WTC11 (cell line): ENCODE measurements around the gene UBP1. TPM values are rescaled to one million over a fixed set of nuclear protein-coding genes. Genes with fewer than 3 reads are reported as not detected.

Experiments
- ATAC-seq: fragments of 200-7000 bp; cut with Tn5 transposase; 2 replicates; pipeline ENCODE4 v1.10.0; 2021; ENCODE audit warnings: mild to moderate bottlenecking, moderate library complexity
- CTCF ChIA-PET: fragments of 300-600 bp; sonication (Branson Sonifier 250); formaldehyde crosslinking; loops from one replicate; lab custom pipeline; 2021; ENCODE audit warnings: antibody characterized with exemption; lab: Charles Lee
- POLR2A ChIA-PET: fragments of 350-600 bp; sonication (Branson Sonifier 250); formaldehyde crosslinking; loops from one replicate; lab custom pipeline; 2021; ENCODE audit warnings: antibody characterized with exemption; lab: Charles Lee
- DNase-seq: peaks from one replicate; pipeline ENCODE4 v3.0.0; 2021; ENCODE audit warnings: low spot score
- H3K27ac Mint-ChIP-seq: 2 replicates; pipeline ENCODE4 v1.8.0; 2021; ENCODE audit warnings: mixed read lengths
- H3K27me3 Mint-ChIP-seq: 2 replicates; pipeline ENCODE4 v1.8.0; 2021; ENCODE audit warnings: low read depth, mild to moderate bottlenecking, moderate library complexity, mixed read lengths
- H3K36me3 Mint-ChIP-seq: 2 replicates; pipeline ENCODE4 v1.8.0; 2021; ENCODE audit warnings: mixed read lengths
- H3K4me1 Mint-ChIP-seq: 2 replicates; pipeline ENCODE4 v1.8.0; 2022; ENCODE audit warnings: mixed read lengths
- H3K4me3 Mint-ChIP-seq: 2 replicates; pipeline ENCODE4 v1.8.0; 2021; ENCODE audit warnings: mild to moderate bottlenecking, moderate library complexity, mixed read lengths
- H3K9me3 Mint-ChIP-seq: 2 replicates; pipeline ENCODE4 v1.8.0; 2021; ENCODE audit warnings: mixed read lengths
- ATF1 ChIP-seq: sonication (generic); formaldehyde crosslinking; IDR thresholded peaks from 2 replicates; pipeline ENCODE4 v1.8.1; 2023; ENCODE audit warnings: mild to moderate bottlenecking, moderate library complexity, missing genetic modification reagents
- CBFB ChIP-seq: sonication (generic); formaldehyde crosslinking; IDR thresholded peaks from 2 replicates; pipeline ENCODE4 v1.8.1; 2022; ENCODE audit warnings: mild to moderate bottlenecking, low read depth, missing genetic modification reagents
- EMX1 ChIP-seq: fragments of 250-450 bp; sonication (Bioruptor Pico); IDR thresholded peaks from 2 replicates; pipeline ENCODE4 v1.8.0; 2021; ENCODE audit warnings: mild to moderate bottlenecking
- ETV6 ChIP-seq: sonication (generic); formaldehyde crosslinking; IDR thresholded peaks from 2 replicates; pipeline ENCODE4 v1.8.1; 2022; ENCODE audit warnings: mild to moderate bottlenecking, missing genetic modification reagents
- GABPB1 ChIP-seq: sonication (generic); formaldehyde crosslinking; IDR thresholded peaks from 2 replicates; pipeline ENCODE4 v1.8.1; 2023; ENCODE audit warnings: mild to moderate bottlenecking, missing genetic modification reagents
- JAZF1 ChIP-seq: fragments of 250-450 bp; sonication (Bioruptor Pico); IDR thresholded peaks from 2 replicates; pipeline ENCODE4 v1.9.0; 2021; ENCODE audit warnings: moderate library complexity, mild to moderate bottlenecking, inconsistent platforms
- MYBL2 ChIP-seq: sonication (generic); formaldehyde crosslinking; IDR thresholded peaks from 2 replicates; pipeline ENCODE4 v1.8.1; 2023; ENCODE audit warnings: mild to moderate bottlenecking, moderate library complexity, missing genetic modification reagents
- NFE2L1 ChIP-seq: sonication (generic); formaldehyde crosslinking; IDR thresholded peaks from 2 replicates; pipeline ENCODE4 v1.8.1; 2023; ENCODE audit warnings: missing genetic modification reagents
- NFYB ChIP-seq: sonication (generic); formaldehyde crosslinking; conservative IDR thresholded peaks from 2 replicates; pipeline ENCODE4 v1.8.0; 2022; ENCODE audit warnings: low read depth, missing genetic modification reagents
- NR2C2 ChIP-seq: sonication (generic); formaldehyde crosslinking; IDR thresholded peaks from 2 replicates; pipeline ENCODE4 v1.8.0; 2022; ENCODE audit warnings: mild to moderate bottlenecking, missing genetic modification reagents
- SMAD3 ChIP-seq: sonication (generic); formaldehyde crosslinking; IDR thresholded peaks from 2 replicates; pipeline ENCODE4 v1.8.0; 2022; ENCODE audit warnings: missing genetic modification reagents, mild to moderate bottlenecking, borderline replicate concordance
- TCF7 ChIP-seq: sonication (generic); formaldehyde crosslinking; IDR thresholded peaks from 2 replicates; pipeline ENCODE4 v1.8.0; 2022; ENCODE audit warnings: mild to moderate bottlenecking, low read depth, missing genetic modification reagents, moderate library complexity
- TP53 ChIP-seq: sonication (generic); formaldehyde crosslinking; IDR thresholded peaks from 2 replicates; pipeline ENCODE4 v1.8.1; 2023; ENCODE audit warnings: mild to moderate bottlenecking, missing genetic modification reagents
- ZNF121 ChIP-seq: sonication (generic); formaldehyde crosslinking; IDR thresholded peaks from 2 replicates; pipeline ENCODE4 v1.8.0; 2023; ENCODE audit warnings: missing genetic modification reagents
- ZNF263 ChIP-seq: sonication (generic); formaldehyde crosslinking; IDR thresholded peaks from 2 replicates; pipeline ENCODE4 v1.8.1; 2022; ENCODE audit warnings: low read depth, mild to moderate bottlenecking, moderate library complexity, missing genetic modification reagents
- ZNF317 ChIP-seq: sonication (generic); formaldehyde crosslinking; IDR thresholded peaks from 2 replicates; pipeline ENCODE4 v1.8.1; 2023; ENCODE audit warnings: low read depth, mild to moderate bottlenecking, moderate library complexity, missing genetic modification reagents, borderline replicate concordance
- total RNA-seq: library from RNA; stranded (reverse); gene quantifications from 3 replicates; pipeline ENCODE4 v1.2.3, GENCODE V29; 2021
- TF ChIP-seq, protein P1 (sequence below): fragments of 200-600 bp; IDR thresholded peaks from 2 replicates; pipeline ENCODE4 v1.8.0; 2022; ENCODE audit warnings: antibody characterized with exemption
- TF ChIP-seq, protein P2 (sequence below): sonication (generic); formaldehyde crosslinking; IDR thresholded peaks from 2 replicates; pipeline ENCODE4 v1.8.0; 2022; ENCODE audit warnings: mild to moderate bottlenecking, missing genetic modification reagents
- TF ChIP-seq, protein P3 (sequence below): sonication (generic); formaldehyde crosslinking; IDR thresholded peaks from 2 replicates; pipeline ENCODE4 v1.8.1; 2022; ENCODE audit warnings: missing genetic modification reagents, borderline replicate concordance
- TF ChIP-seq, protein P4 (sequence below): sonication (generic); formaldehyde crosslinking; IDR thresholded peaks from 2 replicates; pipeline ENCODE4 v1.8.1; 2023; ENCODE audit warnings: mild to moderate bottlenecking, missing genetic modification reagents
- TF ChIP-seq, protein P5 (sequence below): sonication (generic); formaldehyde crosslinking; IDR thresholded peaks from 2 replicates; pipeline ENCODE4 v1.8.1; 2023; ENCODE audit warnings: mild to moderate bottlenecking, missing genetic modification reagents
- TF ChIP-seq, protein P6 (sequence below): sonication (generic); formaldehyde crosslinking; IDR thresholded peaks from 2 replicates; pipeline ENCODE4 v1.8.1; 2022; ENCODE audit warnings: low read depth, missing genetic modification reagents, borderline replicate concordance
- TF ChIP-seq, protein P7 (sequence below): sonication (generic); formaldehyde crosslinking; IDR thresholded peaks from 2 replicates; pipeline ENCODE4 v1.8.0; 2023; ENCODE audit warnings: missing genetic modification reagents, mild to moderate bottlenecking, borderline replicate concordance

UBP1 gene
- total RNA-seq, 1 experiment from 2014 or later: 72.6 TPM

DNA sequence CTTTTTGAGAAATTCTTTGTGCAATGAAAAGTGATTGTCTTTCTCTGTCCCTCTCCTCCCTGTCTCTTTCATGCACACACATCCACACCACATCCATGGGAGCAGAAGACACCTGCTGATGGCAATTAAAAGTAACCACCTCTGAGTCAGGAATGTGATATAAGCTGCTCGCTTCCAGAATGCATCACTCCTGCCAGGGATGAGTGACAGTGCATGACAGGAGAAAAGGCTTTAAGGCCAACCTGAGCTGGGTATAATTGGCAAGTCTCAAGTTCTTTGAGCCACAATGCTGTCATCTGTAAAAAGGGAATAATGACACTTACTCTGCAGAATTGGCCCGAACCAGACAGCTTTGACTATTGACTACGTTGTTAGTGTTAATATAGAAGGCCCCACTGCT, 59.6 kb downstream of the UBP1 start (continued):
- TF ChIP-seq, protein P1, sequence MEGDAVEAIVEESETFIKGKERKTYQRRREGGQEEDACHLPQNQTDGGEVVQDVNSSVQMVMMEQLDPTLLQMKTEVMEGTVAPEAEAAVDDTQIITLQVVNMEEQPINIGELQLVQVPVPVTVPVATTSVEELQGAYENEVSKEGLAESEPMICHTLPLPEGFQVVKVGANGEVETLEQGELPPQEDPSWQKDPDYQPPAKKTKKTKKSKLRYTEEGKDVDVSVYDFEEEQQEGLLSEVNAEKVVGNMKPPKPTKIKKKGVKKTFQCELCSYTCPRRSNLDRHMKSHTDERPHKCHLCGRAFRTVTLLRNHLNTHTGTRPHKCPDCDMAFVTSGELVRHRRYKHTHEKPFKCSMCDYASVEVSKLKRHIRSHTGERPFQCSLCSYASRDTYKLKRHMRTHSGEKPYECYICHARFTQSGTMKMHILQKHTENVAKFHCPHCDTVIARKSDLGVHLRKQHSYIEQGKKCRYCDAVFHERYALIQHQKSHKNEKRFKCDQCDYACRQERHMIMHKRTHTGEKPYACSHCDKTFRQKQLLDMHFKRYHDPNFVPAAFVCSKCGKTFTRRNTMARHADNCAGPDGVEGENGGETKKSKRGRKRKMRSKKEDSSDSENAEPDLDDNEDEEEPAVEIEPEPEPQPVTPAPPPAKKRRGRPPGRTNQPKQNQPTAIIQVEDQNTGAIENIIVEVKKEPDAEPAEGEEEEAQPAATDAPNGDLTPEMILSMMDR: no peak
- no peak for TF ChIP-seq NFE2L1
- TF ChIP-seq ATF1 (CRISPR knock-in tag): no peak
- TF ChIP-seq SMAD3 (CRISPR knock-in tag): no peak
- TF ChIP-seq TP53: no peak
- no peak for TF ChIP-seq TCF7 (CRISPR knock-in tag)
- TF ChIP-seq NFYB (CRISPR knock-in tag): no peak
- TF ChIP-seq ZNF121 (CRISPR knock-in tag): no peak
- TF ChIP-seq, protein P2, sequence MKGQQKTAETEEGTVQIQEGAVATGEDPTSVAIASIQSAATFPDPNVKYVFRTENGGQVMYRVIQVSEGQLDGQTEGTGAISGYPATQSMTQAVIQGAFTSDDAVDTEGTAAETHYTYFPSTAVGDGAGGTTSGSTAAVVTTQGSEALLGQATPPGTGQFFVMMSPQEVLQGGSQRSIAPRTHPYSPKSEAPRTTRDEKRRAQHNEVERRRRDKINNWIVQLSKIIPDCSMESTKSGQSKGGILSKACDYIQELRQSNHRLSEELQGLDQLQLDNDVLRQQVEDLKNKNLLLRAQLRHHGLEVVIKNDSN: no peak

DNA sequence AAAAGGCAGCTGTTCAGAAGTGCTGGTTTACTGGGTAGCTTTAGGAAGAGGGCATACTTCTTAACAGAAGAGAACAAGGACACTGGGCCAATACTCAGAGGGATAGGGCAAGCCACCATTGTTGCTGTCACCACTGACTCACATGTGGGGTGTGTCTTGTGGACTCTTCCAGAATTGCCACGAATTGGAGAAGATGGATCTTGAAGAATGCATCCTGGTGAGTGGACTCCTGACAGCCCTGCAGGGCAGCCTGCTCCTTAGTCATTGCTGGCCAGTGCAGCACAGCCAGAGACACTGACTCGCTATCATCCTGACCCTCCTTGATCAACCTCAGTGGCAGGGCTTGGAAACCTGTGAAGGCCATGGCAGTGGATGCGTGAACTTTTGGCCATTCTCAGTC, 62.3 kb downstream of the UBP1 start:
- ChIA-PET CTCF (interaction anchor here (0.7 to 1.3 kb wide), 3 partner anchors 234 to 409 kb away, joined by 3 to 4 read pairs (median 4); no protein-coding TSS in a partner anchor), POLR2A (no interaction called here)
- Mint-ChIP-seq H3K27ac (no peak overlapping the region), H3K27me3 (no peaks in the 10 kb centered on the region), H3K4me1 (peaks cover 9% of the 10 kb centered on the region; the same call in 1 of the 2 replicates), H3K4me3 (no peak overlapping the region), H3K9me3 (no peaks in the 10 kb centered on the region), H3K36me3 (no peaks in the 10 kb centered on the region; the same call in none of the 2 replicates)
- no peak for DNase-seq
- ATAC-seq: no peak; the same call in 1 of the 2 replicates
- TF ChIP-seq, protein P3, sequence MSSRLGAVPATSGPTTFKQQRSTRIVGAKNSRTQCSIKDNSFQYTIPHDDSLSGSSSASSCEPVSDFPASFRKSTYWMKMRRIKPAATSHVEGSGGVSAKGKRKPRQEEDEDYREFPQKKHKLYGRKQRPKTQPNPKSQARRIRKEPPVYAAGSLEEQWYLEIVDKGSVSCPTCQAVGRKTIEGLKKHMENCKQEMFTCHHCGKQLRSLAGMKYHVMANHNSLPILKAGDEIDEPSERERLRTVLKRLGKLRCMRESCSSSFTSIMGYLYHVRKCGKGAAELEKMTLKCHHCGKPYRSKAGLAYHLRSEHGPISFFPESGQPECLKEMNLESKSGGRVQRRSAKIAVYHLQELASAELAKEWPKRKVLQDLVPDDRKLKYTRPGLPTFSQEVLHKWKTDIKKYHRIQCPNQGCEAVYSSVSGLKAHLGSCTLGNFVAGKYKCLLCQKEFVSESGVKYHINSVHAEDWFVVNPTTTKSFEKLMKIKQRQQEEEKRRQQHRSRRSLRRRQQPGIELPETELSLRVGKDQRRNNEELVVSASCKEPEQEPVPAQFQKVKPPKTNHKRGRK: no peak
- TF ChIP-seq, protein P4, sequence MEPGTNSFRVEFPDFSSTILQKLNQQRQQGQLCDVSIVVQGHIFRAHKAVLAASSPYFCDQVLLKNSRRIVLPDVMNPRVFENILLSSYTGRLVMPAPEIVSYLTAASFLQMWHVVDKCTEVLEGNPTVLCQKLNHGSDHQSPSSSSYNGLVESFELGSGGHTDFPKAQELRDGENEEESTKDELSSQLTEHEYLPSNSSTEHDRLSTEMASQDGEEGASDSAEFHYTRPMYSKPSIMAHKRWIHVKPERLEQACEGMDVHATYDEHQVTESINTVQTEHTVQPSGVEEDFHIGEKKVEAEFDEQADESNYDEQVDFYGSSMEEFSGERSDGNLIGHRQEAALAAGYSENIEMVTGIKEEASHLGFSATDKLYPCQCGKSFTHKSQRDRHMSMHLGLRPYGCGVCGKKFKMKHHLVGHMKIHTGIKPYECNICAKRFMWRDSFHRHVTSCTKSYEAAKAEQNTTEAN (CRISPR knock-in tag): no peak
- TF ChIP-seq CBFB (no peak), NR2C2 (CRISPR knock-in tag) (no peak), ZNF263 (no peak), GABPB1 (no peak), JAZF1 (CRISPR knock-in tag) (no peak), MYBL2 (CRISPR knock-in tag) (no peak), ZNF317 (CRISPR knock-in tag) (no peak), ETV6 (no peak), EMX1 (CRISPR knock-in tag) (no peak)
- TF ChIP-seq, protein P5, sequence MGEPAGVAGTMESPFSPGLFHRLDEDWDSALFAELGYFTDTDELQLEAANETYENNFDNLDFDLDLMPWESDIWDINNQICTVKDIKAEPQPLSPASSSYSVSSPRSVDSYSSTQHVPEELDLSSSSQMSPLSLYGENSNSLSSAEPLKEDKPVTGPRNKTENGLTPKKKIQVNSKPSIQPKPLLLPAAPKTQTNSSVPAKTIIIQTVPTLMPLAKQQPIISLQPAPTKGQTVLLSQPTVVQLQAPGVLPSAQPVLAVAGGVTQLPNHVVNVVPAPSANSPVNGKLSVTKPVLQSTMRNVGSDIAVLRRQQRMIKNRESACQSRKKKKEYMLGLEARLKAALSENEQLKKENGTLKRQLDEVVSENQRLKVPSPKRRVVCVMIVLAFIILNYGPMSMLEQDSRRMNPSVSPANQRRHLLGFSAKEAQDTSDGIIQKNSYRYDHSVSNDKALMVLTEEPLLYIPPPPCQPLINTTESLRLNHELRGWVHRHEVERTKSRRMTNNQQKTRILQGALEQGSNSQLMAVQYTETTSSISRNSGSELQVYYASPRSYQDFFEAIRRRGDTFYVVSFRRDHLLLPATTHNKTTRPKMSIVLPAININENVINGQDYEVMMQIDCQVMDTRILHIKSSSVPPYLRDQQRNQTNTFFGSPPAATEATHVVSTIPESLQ: no peak
- TF ChIP-seq, protein P6, sequence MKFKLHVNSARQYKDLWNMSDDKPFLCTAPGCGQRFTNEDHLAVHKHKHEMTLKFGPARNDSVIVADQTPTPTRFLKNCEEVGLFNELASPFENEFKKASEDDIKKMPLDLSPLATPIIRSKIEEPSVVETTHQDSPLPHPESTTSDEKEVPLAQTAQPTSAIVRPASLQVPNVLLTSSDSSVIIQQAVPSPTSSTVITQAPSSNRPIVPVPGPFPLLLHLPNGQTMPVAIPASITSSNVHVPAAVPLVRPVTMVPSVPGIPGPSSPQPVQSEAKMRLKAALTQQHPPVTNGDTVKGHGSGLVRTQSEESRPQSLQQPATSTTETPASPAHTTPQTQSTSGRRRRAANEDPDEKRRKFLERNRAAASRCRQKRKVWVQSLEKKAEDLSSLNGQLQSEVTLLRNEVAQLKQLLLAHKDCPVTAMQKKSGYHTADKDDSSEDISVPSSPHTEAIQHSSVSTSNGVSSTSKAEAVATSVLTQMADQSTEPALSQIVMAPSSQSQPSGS (CRISPR knock-in tag): no peak
- TF ChIP-seq, protein P7, sequence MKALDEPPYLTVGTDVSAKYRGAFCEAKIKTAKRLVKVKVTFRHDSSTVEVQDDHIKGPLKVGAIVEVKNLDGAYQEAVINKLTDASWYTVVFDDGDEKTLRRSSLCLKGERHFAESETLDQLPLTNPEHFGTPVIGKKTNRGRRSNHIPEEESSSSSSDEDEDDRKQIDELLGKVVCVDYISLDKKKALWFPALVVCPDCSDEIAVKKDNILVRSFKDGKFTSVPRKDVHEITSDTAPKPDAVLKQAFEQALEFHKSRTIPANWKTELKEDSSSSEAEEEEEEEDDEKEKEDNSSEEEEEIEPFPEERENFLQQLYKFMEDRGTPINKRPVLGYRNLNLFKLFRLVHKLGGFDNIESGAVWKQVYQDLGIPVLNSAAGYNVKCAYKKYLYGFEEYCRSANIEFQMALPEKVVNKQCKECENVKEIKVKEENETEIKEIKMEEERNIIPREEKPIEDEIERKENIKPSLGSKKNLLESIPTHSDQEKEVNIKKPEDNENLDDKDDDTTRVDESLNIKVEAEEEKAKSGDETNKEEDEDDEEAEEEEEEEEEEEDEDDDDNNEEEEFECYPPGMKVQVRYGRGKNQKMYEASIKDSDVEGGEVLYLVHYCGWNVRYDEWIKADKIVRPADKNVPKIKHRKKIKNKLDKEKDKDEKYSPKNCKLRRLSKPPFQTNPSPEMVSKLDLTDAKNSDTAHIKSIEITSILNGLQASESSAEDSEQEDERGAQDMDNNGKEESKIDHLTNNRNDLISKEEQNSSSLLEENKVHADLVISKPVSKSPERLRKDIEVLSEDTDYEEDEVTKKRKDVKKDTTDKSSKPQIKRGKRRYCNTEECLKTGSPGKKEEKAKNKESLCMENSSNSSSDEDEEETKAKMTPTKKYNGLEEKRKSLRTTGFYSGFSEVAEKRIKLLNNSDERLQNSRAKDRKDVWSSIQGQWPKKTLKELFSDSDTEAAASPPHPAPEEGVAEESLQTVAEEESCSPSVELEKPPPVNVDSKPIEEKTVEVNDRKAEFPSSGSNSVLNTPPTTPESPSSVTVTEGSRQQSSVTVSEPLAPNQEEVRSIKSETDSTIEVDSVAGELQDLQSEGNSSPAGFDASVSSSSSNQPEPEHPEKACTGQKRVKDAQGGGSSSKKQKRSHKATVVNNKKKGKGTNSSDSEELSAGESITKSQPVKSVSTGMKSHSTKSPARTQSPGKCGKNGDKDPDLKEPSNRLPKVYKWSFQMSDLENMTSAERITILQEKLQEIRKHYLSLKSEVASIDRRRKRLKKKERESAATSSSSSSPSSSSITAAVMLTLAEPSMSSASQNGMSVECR (CRISPR knock-in tag): no peak
